Measurements from ENCODE around the gene ZNF853.

DNA sequence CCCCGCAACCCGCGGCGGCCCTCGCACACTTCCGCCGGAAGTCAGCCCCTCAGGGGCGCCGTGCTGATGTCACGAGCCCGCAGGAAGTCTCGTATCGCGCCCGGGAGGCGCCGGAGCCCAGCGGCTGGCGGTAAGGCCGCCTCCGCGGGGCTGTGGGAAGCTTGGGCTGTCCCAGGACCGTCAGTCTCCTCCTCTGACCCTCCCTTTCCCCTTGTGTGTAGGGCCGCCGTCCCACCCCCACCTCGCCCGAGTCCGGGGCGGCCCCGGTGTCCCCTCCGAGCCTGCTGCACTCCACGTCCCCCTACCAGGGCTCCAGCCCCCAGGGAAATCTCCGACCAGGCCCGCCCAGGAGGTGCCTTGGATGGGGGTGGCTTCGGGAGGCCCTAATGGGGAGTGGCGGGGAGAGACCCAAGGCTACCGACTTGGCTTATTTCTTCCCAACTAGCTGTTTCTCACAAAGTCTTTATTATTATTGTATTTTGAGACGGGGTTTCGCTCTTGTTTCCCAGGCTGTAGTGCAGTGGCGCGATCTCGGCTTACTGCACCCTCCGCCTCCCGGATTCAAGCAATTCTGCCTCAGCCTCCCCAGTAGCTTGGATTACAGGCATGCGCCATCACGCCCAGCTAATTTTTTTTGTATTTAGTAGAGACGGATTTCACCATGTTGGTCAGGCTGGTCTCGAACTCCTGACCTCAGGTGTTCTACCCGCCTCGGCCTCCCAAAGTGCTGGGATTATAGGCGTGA lies 37.9 kb upstream of the ZNF853 start, which contains the start of gene ZDHHC4:
- TF ChIP-seq POLR2A (IDR thresholded peaks at IDR 0.05; ENCODE audit: low read depth, low read length) (peak; percentile 94), PAX5 (IDR thresholded peaks at IDR 0.05; ENCODE audit: insufficient read depth, low read length, severe bottlenecking) (no peak)

Data from GM12891 (cell line).